ENCODE results near the gene CNTN1.

DNA sequence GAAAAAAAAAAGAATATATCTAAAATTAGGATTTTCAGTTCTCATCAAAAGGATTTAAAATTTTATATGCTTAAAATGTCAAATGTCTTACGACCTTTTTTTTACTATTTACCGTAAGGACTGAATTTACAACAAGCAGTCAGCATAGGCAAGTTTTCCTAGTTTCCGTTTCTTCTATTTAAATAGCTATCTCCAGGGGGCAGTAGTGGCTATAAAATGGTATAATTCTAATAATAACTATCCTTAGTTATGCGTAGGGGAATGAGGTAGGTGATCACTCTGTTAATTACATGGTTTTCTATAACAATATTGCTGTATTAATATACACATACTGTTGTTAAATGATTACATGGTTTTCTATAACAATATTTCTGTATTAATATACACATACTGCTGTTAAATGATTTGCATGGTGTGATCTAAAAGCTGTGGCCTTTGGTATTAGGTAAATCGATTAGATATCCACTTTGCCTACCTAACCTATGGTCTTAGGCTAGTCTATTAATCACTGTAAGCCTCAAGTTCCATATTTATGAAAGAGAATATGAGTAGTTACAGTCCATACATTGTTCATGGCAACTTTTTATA is 278.2 kb downstream of the CNTN1 start:
- TF ChIP-seq, protein P1, sequence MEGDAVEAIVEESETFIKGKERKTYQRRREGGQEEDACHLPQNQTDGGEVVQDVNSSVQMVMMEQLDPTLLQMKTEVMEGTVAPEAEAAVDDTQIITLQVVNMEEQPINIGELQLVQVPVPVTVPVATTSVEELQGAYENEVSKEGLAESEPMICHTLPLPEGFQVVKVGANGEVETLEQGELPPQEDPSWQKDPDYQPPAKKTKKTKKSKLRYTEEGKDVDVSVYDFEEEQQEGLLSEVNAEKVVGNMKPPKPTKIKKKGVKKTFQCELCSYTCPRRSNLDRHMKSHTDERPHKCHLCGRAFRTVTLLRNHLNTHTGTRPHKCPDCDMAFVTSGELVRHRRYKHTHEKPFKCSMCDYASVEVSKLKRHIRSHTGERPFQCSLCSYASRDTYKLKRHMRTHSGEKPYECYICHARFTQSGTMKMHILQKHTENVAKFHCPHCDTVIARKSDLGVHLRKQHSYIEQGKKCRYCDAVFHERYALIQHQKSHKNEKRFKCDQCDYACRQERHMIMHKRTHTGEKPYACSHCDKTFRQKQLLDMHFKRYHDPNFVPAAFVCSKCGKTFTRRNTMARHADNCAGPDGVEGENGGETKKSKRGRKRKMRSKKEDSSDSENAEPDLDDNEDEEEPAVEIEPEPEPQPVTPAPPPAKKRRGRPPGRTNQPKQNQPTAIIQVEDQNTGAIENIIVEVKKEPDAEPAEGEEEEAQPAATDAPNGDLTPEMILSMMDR (IDR thresholded peaks at IDR 0.05) = no peak
- TF ChIP-seq POLR2A (IDR thresholded peaks at IDR 0.05) = no peak

Data from lower leg skin (tissue), 3 donors.